HEK293T (cell line): ENCODE measurements around the gene NOD1.

Experiments used
- ARNT ChIP-seq: fragments of 450-650 bp; IDR thresholded peaks from 2 replicates; pipeline ENCODE4 v1.6.1; 2017; ENCODE audit warnings: mild to moderate bottlenecking
- ELF4 ChIP-seq: fragments of 450-650 bp; IDR thresholded peaks from 2 replicates; pipeline ENCODE4 v1.6.1; 2017; ENCODE audit warnings: antibody characterized with exemption
- FOXA1 ChIP-seq: fragments of 450-650 bp; IDR thresholded peaks from 2 replicates; pipeline ENCODE4 v1.6.1; 2016; ENCODE audit warnings: mild to moderate bottlenecking
- FOXK2 ChIP-seq: fragments of 450-650 bp; IDR thresholded peaks from 2 replicates; pipeline ENCODE4 v1.6.1; 2016; ENCODE audit warnings: mild to moderate bottlenecking
- FOXM1 ChIP-seq: fragments of 450-650 bp; IDR thresholded peaks from 2 replicates; pipeline ENCODE4 v1.6.1; 2017; ENCODE audit warnings: mild to moderate bottlenecking, borderline replicate concordance
- HDGF ChIP-seq: fragments of 450-650 bp; IDR thresholded peaks from 2 replicates; pipeline ENCODE4 v1.6.1; 2017; ENCODE audit warnings: antibody characterized with exemption, borderline replicate concordance
- LEF1 ChIP-seq: fragments of 450-650 bp; IDR thresholded peaks from 2 replicates; pipeline ENCODE4 v1.6.1; 2017; ENCODE audit warnings: mild to moderate bottlenecking, borderline replicate concordance
- NFRKB ChIP-seq: fragments of 450-650 bp; IDR thresholded peaks from 2 replicates; pipeline ENCODE4 v1.6.1; 2016; ENCODE audit warnings: mild to moderate bottlenecking, moderate library complexity
- SP1 ChIP-seq: fragments of 450-650 bp; IDR thresholded peaks from 2 replicates; pipeline ENCODE4 v1.6.1; 2017
- SUZ12 ChIP-seq: fragments of 450-650 bp; IDR thresholded peaks from 2 replicates; pipeline ENCODE4 v1.6.1; 2016; ENCODE audit warnings: mild to moderate bottlenecking
- TARDBP ChIP-seq: fragments of 450-650 bp; IDR thresholded peaks from 2 replicates; pipeline ENCODE4 v1.6.1; 2016
- ZNF384 ChIP-seq: fragments of 450-650 bp; IDR thresholded peaks from 2 replicates; pipeline ENCODE4 v1.6.1; 2016

DNA sequence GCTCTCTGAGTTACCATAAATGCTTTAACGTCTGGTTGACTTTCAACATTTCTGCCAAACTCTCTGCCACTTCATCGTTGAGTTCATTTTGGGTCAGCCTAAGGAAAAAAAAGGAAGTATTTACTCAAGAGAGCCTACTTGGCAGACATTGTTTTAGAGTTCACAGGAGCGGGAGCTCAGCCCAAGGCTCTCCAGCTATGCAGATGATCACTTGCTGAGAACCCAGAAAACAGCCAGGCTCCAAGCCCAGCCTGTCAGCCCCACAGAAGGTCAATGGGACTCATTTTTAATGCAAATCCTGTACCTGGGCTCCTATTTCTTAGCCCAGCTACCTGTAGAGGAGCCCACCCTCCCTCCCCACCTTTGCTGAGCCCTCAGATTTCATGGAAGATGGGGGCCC, 45.5 kb downstream of the NOD1 start:
- TF ChIP-seq ELF4 (no peak), FOXK2 (no peak), SP1 (no peak), HDGF (no peak), FOXM1 (no peak), SUZ12 (no peak), ZNF384 (no peak), LEF1 (no peak), ARNT (no peak), NFRKB (no peak), FOXA1 (no peak), TARDBP (no peak)
